ENCODE data around the gene B3GLCT. TPM values are rescaled to one million over a fixed set of nuclear protein-coding genes. Genes with fewer than 3 reads are reported as not detected.

B3GLCT gene
- total and polyA plus RNA-seq, 2 donors (not counting 3 experiments of a cell fraction or from before 2014, with no cell fraction given), result 5.2 to 14.6 TPM

- dilution Hi-C loops (cut with MboI; ENCODE audit: extremely low pct_ligation_motif_present, low sequenced_read_pairs) (loop anchor here (25.0 kb wide), 1 partner anchor 171 kb away; no protein-coding TSS in a partner anchor), intact Hi-C loops (cut with micrococcal nuclease) (no loop called here)
- no peak overlapping the region for H3K4me3 ChIP-seq (replicated peaks in 1 of 3; ENCODE audit: insufficient read depth in 1 of 3, low read depth in 1 of 3, low read length in 3 of 3)
- no peaks in the 10 kb centered on the region for H3K36me3 ChIP-seq (ENCODE audit: control insufficient read depth in 2 of 2, extremely low read depth in 1 of 2, insufficient read depth in 2 of 2, low read length in 2 of 2)
- H3K27ac ChIP-seq (ENCODE audit: insufficient read depth, low read depth, low read length), result no peak overlapping the region
- H3K4me1 ChIP-seq (ENCODE audit: control insufficient read depth, extremely low read depth, insufficient read depth, low read length), result no peaks in the 10 kb centered on the region
- TF ChIP-seq MAX (IDR thresholded peaks at IDR 0.05; ENCODE audit: insufficient read depth, insufficient read length), result no peak
- TF ChIP-seq CTCF (IDR thresholded peaks at IDR 0.05; ENCODE audit: extremely low read depth in 1 of 2, insufficient read depth in 1 of 2, low read depth in 1 of 2, low read length in 2 of 2), result no peak
- no peak for TF ChIP-seq POLR2A (IDR thresholded peaks at IDR 0.05; ENCODE audit: low read depth, low read length)
- TF ChIP-seq JUN (IDR thresholded peaks at IDR 0.05; ENCODE audit: borderline replicate concordance, insufficient read depth, insufficient read length, low read depth), result no peak
- no peak for TF ChIP-seq EZH2 (IDR thresholded peaks at IDR 0.05; ENCODE audit: borderline replicate concordance, low read depth, low read length, severe bottlenecking)
- TF ChIP-seq POLR2AphosphoS5 (IDR thresholded peaks at IDR 0.05; ENCODE audit: insufficient read depth, low read depth, low read length), result no peak
- no peak for TF ChIP-seq MYC (IDR thresholded peaks at IDR 0.05; ENCODE audit: low read depth, low read length)
- no peak for TF ChIP-seq GATA2 (IDR thresholded peaks at IDR 0.05; ENCODE audit: insufficient read depth, insufficient read length, low read depth, low read length)
- no peak for TF ChIP-seq FOS (IDR thresholded peaks at IDR 0.05; ENCODE audit: borderline replicate concordance, insufficient read depth, low read length)
- no peaks in the 10 kb centered on the region for H4K20me1 ChIP-seq (replicated peaks; ENCODE audit: control insufficient read depth, extremely low read depth, insufficient read depth, low read length)
- no peaks in the 10 kb centered on the region for H3K9me3 ChIP-seq (replicated peaks; ENCODE audit: control insufficient read depth, insufficient read depth, low read length)
- no peak overlapping the region for H3K4me2 ChIP-seq (ENCODE audit: insufficient read depth, low read length)
- H2AFZ ChIP-seq (ENCODE audit: low read depth, low read length), result no peak overlapping the region
- no peaks in the 10 kb centered on the region for H3K9me1 ChIP-seq (replicated peaks; ENCODE audit: control insufficient read depth, extremely low read depth, insufficient read depth, low read length)
- DNase-seq (ENCODE audit: low read depth, low spot score) (no peak), FAIRE-seq (no peak)
- ChIA-PET POLR2A (no interaction called here), CTCF (interaction anchor here (1.0 to 14.1 kb wide), 2 partner anchors 8 to 184 kb away, joined by 5 to 244 read pairs; no protein-coding TSS in a partner anchor)
- H3K79me2 ChIP-seq (ENCODE audit: control insufficient read depth, insufficient read depth, low read length), result no peaks in the 10 kb centered on the region
- H3K27me3 ChIP-seq (ENCODE audit: control insufficient read depth in 2 of 2, insufficient read depth in 2 of 2, low read length in 2 of 2), result no peaks in the 10 kb centered on the region
- BruUV-seq (replicated peaks), result no TSS peak
- H3K9ac ChIP-seq (replicated peaks; ENCODE audit: extremely low read depth, insufficient read depth, low read length), result no peak overlapping the region
Observed at GRCh38 chr13:31240921-31241320, 41.1 kb downstream of the B3GLCT start.

Measured in endothelial cell of umbilical vein (primary cell).